WERI-Rb-1 (cell line): ENCODE measurements around the gene FBXL16.

Experiments used
- DNase-seq: peaks from one replicate; pipeline ENCODE4 v3.0.0-alpha.2; 2020
- H3K27ac ChIP-seq: fragments of 250-450 bp; sonication (Bioruptor Pico); 2 replicates; pipeline ENCODE4 v1.5.1; 2020; ENCODE audit warnings: mild to moderate bottlenecking, moderate library complexity
- H3K27me3 ChIP-seq: fragments of 250-450 bp; sonication (Bioruptor Pico); 2 replicates; pipeline ENCODE4 v1.5.1; 2021; ENCODE audit warnings: mild to moderate bottlenecking, low read depth, moderate library complexity; ENCODE audit not compliant: insufficient read depth, severe bottlenecking
- H3K36me3 ChIP-seq: fragments of 250-450 bp; sonication (Bioruptor Pico); 2 replicates; pipeline ENCODE4 v1.5.1; 2020; ENCODE audit warnings: mild to moderate bottlenecking, moderate library complexity
- H3K4me3 ChIP-seq: 2 replicates; pipeline ENCODE4 v1.5.1; 2011; ENCODE audit warnings: low read depth, mild to moderate bottlenecking, control low read depth, low read length
- H3K9me3 ChIP-seq: fragments of 250-450 bp; sonication (Bioruptor Pico); 2 replicates; pipeline ENCODE4 v1.5.1; 2021; ENCODE audit warnings: mild to moderate bottlenecking, moderate library complexity; ENCODE audit not compliant: severe bottlenecking
- TF ChIP-seq, protein P1 (sequence below): IDR thresholded peaks from 2 replicates; pipeline ENCODE4 v1.5.1; 2011; ENCODE audit warnings: low read depth, mild to moderate bottlenecking, control low read depth, inconsistent platforms, low read length

The FBXL16 gene

DNA sequence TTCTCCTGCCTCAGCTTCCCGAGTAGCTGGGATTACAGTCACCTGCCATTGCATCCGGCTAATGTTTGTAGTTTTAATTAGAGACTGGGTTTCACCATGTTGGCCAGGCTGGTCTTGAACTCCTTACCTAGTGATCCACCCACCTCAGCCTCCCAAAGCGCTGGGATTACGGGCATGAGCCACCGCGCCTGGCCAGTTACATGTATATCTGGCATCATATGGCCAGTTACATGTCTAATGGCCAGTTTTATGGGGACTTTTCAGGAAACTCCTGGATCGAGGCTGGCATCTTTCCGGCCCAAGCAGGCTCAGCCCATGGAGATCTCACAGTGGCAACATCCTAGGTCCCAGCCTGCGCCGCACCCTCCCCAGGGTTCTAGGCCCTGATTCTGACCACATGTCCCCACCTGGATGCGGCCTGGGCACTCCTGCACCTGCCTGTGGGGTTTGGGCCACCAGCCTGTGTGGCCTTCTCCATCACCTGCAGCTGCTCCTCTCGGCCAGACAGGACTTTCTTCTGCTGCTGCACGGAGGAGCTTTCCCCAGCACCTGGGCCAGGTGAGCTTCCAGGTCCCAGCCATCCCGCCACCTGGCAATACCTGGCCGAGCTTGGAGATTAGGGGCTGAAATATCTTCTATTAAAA, 36.5 kb upstream of the FBXL16 start:
- Histone ChIP-seq H3K27me3 (no peaks in the 10 kb centered on the region), H3K27ac (no peak overlapping the region), H3K36me3 (peaks cover 12% of the 10 kb centered on the region), H3K9me3 (no peaks in the 10 kb centered on the region), H3K4me3 (no peak overlapping the region)
- TF ChIP-seq, protein P1, sequence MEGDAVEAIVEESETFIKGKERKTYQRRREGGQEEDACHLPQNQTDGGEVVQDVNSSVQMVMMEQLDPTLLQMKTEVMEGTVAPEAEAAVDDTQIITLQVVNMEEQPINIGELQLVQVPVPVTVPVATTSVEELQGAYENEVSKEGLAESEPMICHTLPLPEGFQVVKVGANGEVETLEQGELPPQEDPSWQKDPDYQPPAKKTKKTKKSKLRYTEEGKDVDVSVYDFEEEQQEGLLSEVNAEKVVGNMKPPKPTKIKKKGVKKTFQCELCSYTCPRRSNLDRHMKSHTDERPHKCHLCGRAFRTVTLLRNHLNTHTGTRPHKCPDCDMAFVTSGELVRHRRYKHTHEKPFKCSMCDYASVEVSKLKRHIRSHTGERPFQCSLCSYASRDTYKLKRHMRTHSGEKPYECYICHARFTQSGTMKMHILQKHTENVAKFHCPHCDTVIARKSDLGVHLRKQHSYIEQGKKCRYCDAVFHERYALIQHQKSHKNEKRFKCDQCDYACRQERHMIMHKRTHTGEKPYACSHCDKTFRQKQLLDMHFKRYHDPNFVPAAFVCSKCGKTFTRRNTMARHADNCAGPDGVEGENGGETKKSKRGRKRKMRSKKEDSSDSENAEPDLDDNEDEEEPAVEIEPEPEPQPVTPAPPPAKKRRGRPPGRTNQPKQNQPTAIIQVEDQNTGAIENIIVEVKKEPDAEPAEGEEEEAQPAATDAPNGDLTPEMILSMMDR = no peak
- DNase-seq = no peak

DNA sequence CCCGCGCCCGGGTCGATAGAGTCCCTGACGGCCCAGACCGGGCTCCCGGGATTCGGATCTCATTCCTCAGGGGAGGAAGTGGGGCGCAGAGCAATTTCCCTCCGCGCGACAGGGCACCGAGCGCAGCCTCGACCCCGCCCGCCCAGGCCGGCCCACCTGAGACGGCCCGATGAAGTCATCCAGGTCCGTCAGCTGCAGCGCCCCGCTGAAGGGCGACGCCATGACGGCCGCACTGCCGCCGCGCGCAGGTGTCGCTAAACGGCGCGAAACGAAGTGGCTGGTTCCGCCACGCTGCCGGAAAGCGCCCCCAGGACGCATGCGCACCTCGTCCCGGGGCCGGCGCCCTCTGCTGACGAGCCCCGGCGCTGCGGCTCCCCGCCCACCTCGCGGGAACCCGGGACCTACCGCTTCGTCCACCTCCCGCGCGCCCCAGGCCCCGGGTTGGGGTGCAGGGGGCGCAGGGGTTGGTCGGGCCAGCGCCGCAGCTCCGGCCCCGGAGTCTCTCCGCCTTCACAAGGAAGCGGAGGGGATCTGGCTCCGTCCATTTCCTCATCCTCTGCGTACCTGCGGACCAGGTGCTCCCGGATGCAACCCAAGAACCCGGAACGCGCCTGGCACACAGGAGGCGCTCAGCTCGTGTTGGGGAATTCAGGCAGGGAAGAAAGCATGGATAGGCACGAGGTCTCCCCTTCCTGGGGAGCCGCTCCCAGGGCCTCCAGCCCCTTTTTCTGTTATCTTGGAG, 35.3 kb upstream of the FBXL16 start, which contains the start of gene CIAO3:
TSS of gene CIAO3 (minus strand) at position 234 of the 742 bp plus-strand sequence. CDS start at position 222, 12 bp downstream.
- peak within 1 kb of the TSS; percentile 95 for H3K4me3 ChIP-seq
- H3K27ac ChIP-seq = peak within 1 kb of the TSS; percentile 69
- H3K9me3 ChIP-seq = no peaks in the 10 kb centered on the region
- peak; percentile 89 for DNase-seq
- TF ChIP-seq, protein P1 = peak; percentile 92
- no peaks in the 10 kb centered on the region for H3K27me3 ChIP-seq
- peaks cover 20% of the 10 kb centered on the region for H3K36me3 ChIP-seq

DNA sequence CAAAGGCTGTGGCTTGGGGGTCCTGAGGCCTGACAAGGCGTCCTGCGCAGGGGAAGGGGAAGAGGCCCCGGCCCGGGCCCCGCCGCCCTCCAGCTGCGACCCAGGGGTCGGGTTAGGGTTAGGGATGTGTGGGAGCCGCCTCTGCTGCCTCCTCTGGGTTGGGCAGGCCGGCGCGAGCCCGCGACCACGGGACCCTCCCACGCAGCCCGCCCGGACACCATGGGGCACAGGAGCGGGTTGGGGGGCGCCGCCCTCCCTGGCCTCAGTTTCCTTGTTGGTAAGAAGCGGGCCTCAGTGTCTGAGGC, 34.8 kb upstream of the FBXL16 start:
- Histone ChIP-seq H3K36me3 (peaks cover 25% of the 10 kb centered on the region), H3K4me3 (peak overlapping the region; percentile 95), H3K27me3 (no peaks in the 10 kb centered on the region), H3K27ac (peak overlapping the region; percentile 69), H3K9me3 (no peaks in the 10 kb centered on the region)
- TF ChIP-seq, protein P1 = no peak
- DNase-seq = no peak

DNA sequence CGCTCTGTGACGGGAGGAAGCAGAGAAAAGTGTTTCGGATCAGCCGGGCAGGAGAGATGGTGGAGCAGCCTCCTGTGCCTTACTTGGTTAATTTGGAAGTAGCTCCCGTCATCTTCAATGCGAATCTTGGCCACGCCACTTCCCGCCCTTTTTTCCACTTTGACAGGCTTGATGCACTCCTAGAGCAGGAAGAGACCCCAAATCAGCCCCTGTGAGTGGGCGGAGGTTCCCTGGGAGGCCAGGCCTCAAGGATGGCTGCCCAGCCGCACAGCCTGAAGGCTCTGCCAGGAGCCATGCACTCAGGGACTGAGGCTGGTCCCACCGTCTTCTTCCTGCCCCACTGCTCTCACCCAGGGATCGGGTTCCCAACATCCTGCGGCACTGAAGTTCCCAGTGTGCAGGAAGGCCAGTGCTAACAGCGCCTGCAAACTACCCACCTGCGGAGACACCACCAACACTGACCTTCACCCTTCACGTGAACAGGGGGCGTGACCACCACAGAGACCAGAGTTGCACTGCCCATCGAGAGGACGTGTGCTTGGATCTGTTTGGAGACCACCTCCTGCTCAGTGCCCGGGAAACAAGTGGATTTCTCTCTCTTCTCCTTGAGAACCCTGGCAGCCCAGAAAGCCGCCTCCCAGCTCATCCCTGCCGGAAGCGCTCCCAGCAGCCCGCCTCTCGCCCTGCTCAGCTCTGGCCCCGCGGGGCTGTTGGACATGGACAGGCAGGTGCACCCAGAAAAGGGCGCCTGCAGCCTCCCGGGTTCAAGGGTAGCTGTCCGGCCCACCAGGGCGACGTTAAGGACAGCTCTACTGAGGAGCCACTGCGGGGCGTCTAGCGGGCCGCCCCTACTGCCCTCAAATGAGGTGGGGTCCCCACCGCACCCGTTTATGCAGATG, 34.2 kb upstream of the FBXL16 start:
- Histone ChIP-seq H3K27ac (no peak overlapping the region), H3K4me3 (peak overlapping the region; percentile 95), H3K9me3 (no peaks in the 10 kb centered on the region), H3K27me3 (no peaks in the 10 kb centered on the region), H3K36me3 (peaks cover 27% of the 10 kb centered on the region)
- TF ChIP-seq, protein P1 = no peak
- DNase-seq = no peak

DNA sequence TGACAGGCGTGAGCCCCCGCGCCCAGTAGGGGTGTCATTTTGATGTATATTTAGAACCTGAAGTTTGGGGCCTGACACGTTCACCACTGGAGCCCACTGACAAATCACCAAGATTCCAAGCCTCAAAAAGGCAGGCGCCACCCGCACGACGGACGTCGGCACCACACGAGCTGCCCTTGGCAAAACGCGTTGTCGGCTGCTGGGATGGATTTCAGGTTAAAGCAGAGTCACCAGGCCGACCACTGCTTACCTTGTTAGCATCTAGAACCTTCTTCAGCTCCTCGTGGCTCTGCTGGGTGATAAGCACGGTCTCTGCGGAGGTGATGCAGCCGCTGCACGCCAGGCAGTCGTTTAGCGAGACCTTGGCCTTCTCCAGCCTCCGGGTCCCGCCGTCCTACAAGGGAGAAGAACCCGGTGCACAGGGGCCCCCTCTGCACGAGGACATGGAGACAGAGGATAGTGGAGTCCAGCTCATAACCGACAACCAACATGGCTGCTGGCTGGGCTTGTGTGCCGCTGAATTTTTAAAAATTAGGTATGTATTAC, 31.4 kb upstream of the FBXL16 start:
- Histone ChIP-seq H3K27ac (no peak overlapping the region), H3K27me3 (no peaks in the 10 kb centered on the region), H3K9me3 (no peaks in the 10 kb centered on the region), H3K4me3 (no peak overlapping the region), H3K36me3 (peaks cover 48% of the 10 kb centered on the region)
- no peak for DNase-seq
- TF ChIP-seq, protein P1 = no peak
